ENCODE results near the gene PLEKHM3. TPM values are rescaled to one million over a fixed set of nuclear protein-coding genes. Genes with fewer than 3 reads are reported as not detected.

PLEKHM3 gene
- total and polyA plus RNA-seq, 2 experiments from 2014 or later = 3.9 to 8.8 TPM

GRCh38 chr2:208039376-208040110, 14.2 kb upstream of the PLEKHM3 start:
- Histone ChIP-seq H3K36me3 (ENCODE audit: insufficient read depth) (no peaks in the 10 kb centered on the region), H2AFZ (peak overlapping the region; percentile 78), H3K4me1 (ENCODE audit: insufficient read depth) (peaks cover 14% of the 10 kb centered on the region), H3K4me2 (no peak overlapping the region), H3K9me2 (ENCODE audit: insufficient read depth) (no peaks in the 10 kb centered on the region), H4K20me1 (replicated peaks; ENCODE audit: insufficient read depth) (no peaks in the 10 kb centered on the region), H3K27me3 (ENCODE audit: insufficient read depth) (no peaks in the 10 kb centered on the region), H3K27ac (ENCODE audit: low read depth) (no peak overlapping the region), H3K4me3 (no peak overlapping the region), H3K79me2 (replicated peaks; ENCODE audit: insufficient read depth) (no peaks in the 10 kb centered on the region), H3F3A (replicated peaks; ENCODE audit: low read depth) (no peaks in the 10 kb centered on the region)
- H3K27ac Mint-ChIP-seq = no peak overlapping the region
- H3K4me3 Mint-ChIP-seq = no peak overlapping the region; the same call in 2 of the 3 replicates
- H3K9me3 Mint-ChIP-seq = peaks cover 3% of the 10 kb centered on the region; the same call in 1 of the 3 replicates
- no peak for DNase-seq (ENCODE audit: low spot score)
- TF ChIP-seq, protein P1, sequence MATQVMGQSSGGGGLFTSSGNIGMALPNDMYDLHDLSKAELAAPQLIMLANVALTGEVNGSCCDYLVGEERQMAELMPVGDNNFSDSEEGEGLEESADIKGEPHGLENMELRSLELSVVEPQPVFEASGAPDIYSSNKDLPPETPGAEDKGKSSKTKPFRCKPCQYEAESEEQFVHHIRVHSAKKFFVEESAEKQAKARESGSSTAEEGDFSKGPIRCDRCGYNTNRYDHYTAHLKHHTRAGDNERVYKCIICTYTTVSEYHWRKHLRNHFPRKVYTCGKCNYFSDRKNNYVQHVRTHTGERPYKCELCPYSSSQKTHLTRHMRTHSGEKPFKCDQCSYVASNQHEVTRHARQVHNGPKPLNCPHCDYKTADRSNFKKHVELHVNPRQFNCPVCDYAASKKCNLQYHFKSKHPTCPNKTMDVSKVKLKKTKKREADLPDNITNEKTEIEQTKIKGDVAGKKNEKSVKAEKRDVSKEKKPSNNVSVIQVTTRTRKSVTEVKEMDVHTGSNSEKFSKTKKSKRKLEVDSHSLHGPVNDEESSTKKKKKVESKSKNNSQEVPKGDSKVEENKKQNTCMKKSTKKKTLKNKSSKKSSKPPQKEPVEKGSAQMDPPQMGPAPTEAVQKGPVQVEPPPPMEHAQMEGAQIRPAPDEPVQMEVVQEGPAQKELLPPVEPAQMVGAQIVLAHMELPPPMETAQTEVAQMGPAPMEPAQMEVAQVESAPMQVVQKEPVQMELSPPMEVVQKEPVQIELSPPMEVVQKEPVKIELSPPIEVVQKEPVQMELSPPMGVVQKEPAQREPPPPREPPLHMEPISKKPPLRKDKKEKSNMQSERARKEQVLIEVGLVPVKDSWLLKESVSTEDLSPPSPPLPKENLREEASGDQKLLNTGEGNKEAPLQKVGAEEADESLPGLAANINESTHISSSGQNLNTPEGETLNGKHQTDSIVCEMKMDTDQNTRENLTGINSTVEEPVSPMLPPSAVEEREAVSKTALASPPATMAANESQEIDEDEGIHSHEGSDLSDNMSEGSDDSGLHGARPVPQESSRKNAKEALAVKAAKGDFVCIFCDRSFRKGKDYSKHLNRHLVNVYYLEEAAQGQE (IDR thresholded peaks at IDR 0.05; ENCODE audit: unreplicated experiment) = no peak
- TF ChIP-seq STAT1 (IDR thresholded peaks at IDR 0.05; ENCODE audit: unreplicated experiment) (no peak), POLR2AphosphoS5 (IDR thresholded peaks at IDR 0.05; ENCODE audit: low read depth) (no peak), CREB1 (CRISPR knock-in tag; IDR thresholded peaks at IDR 0.05; ENCODE audit: low read depth) (no peak), JUNB (IDR thresholded peaks at IDR 0.05; ENCODE audit: unreplicated experiment) (no peak), EZH2phosphoT487 (IDR thresholded peaks at IDR 0.05; ENCODE audit: unreplicated experiment) (no peak), NANOG (IDR thresholded peaks at IDR 0.05; ENCODE audit: borderline replicate concordance) (no peak), ZNF331 (CRISPR knock-in tag; IDR thresholded peaks at IDR 0.05; ENCODE audit: low read depth) (no peak), ZNF114 (CRISPR knock-in tag; IDR thresholded peaks at IDR 0.05) (no peak), EZH2 (IDR thresholded peaks at IDR 0.05; ENCODE audit: low read depth, unreplicated experiment) (no peak), CTCF (conservative IDR thresholded peaks at IDR 0.05; ENCODE audit: low read depth in 2 of 2) (no peak)
- TF ChIP-seq, protein P2, sequence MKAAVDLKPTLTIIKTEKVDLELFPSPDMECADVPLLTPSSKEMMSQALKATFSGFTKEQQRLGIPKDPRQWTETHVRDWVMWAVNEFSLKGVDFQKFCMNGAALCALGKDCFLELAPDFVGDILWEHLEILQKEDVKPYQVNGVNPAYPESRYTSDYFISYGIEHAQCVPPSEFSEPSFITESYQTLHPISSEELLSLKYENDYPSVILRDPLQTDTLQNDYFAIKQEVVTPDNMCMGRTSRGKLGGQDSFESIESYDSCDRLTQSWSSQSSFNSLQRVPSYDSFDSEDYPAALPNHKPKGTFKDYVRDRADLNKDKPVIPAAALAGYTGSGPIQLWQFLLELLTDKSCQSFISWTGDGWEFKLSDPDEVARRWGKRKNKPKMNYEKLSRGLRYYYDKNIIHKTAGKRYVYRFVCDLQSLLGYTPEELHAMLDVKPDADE (IDR thresholded peaks at IDR 0.05) = no peak
- TF ChIP-seq, protein P3, sequence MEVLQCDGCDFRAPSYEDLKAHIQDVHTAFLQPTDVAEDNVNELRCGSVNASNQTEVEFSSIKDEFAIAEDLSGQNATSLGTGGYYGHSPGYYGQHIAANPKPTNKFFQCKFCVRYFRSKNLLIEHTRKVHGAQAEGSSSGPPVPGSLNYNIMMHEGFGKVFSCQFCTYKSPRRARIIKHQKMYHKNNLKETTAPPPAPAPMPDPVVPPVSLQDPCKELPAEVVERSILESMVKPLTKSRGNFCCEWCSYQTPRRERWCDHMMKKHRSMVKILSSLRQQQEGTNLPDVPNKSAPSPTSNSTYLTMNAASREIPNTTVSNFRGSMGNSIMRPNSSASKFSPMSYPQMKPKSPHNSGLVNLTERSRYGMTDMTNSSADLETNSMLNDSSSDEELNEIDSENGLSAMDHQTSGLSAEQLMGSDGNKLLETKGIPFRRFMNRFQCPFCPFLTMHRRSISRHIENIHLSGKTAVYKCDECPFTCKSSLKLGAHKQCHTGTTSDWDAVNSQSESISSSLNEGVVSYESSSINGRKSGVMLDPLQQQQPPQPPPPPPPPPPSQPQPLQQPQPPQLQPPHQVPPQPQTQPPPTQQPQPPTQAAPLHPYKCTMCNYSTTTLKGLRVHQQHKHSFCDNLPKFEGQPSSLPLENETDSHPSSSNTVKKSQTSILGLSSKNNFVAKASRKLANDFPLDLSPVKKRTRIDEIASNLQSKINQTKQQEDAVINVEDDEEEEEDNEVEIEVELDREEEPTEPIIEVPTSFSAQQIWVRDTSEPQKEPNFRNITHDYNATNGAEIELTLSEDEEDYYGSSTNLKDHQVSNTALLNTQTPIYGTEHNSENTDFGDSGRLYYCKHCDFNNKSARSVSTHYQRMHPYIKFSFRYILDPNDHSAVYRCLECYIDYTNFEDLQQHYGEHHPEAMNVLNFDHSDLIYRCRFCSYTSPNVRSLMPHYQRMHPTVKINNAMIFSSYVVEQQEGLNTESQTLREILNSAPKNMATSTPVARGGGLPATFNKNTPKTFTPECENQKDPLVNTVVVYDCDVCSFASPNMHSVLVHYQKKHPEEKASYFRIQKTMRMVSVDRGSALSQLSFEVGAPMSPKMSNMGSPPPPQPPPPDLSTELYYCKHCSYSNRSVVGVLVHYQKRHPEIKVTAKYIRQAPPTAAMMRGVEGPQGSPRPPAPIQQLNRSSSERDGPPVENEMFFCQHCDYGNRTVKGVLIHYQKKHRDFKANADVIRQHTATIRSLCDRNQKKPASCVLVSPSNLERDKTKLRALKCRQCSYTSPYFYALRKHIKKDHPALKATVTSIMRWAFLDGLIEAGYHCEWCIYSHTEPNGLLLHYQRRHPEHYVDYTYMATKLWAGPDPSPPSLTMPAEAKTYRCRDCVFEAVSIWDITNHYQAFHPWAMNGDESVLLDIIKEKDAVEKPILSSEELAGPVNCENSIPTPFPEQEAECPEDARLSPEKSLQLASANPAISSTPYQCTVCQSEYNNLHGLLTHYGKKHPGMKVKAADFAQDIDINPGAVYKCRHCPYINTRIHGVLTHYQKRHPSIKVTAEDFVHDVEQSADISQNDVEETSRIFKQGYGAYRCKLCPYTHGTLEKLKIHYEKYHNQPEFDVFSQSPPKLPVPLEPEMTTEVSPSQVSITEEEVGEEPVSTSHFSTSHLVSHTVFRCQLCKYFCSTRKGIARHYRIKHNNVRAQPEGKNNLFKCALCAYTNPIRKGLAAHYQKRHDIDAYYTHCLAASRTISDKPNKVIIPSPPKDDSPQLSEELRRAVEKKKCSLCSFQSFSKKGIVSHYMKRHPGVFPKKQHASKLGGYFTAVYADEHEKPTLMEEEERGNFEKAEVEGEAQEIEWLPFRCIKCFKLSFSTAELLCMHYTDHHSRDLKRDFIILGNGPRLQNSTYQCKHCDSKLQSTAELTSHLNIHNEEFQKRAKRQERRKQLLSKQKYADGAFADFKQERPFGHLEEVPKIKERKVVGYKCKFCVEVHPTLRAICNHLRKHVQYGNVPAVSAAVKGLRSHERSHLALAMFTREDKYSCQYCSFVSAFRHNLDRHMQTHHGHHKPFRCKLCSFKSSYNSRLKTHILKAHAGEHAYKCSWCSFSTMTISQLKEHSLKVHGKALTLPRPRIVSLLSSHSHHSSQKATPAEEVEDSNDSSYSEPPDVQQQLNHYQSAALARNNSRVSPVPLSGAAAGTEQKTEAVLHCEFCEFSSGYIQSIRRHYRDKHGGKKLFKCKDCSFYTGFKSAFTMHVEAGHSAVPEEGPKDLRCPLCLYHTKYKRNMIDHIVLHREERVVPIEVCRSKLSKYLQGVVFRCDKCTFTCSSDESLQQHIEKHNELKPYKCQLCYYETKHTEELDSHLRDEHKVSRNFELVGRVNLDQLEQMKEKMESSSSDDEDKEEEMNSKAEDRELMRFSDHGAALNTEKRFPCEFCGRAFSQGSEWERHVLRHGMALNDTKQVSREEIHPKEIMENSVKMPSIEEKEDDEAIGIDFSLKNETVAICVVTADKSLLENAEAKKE (CRISPR knock-in tag; IDR thresholded peaks at IDR 0.05) = no peak
- peaks cover 22% of the 10 kb centered on the region for H3K4me1 Mint-ChIP-seq
- no peak for ATAC-seq
- H3K27me3 Mint-ChIP-seq (ENCODE audit: insufficient read depth, low read depth, poor library complexity) = peaks cover 2% of the 10 kb centered on the region
- H3K36me3 Mint-ChIP-seq (ENCODE audit: low read depth) = no peaks in the 10 kb centered on the region

All from GM23338 (cell line).